Measurements from ENCODE around the gene P3H4. TPM values are rescaled to one million over a fixed set of nuclear protein-coding genes. Genes with fewer than 3 reads are reported as not detected.
A peak's percentile ranks its signal among the peaks of the same experiment; 100 is the strongest.

P3H4 gene
- total RNA-seq, 4 donors from 2014 or later = 2.4 to 7.1 (median 3.7) TPM

- H3K27me3 ChIP-seq = no peaks in the 10 kb centered on the region
Observed at GRCh38 chr17:41796121-41796895, 15.4 kb downstream of the P3H4 start.

GRCh38 chr17:41794540-41794975, 17.2 kb downstream of the P3H4 start:
- WGBS, 2 donors = 86 to 92% methylated on average over 5 of the region's 5 CpGs
- Histone ChIP-seq H3K27ac (peak overlapping the region in 3 of 4 donors; percentile 92 to 96 (median 96)), H3K27me3 (no peaks in the 10 kb centered on the region), H3K36me3 (no peaks in the 10 kb centered on the region), H3K9me3 (no peaks in the 10 kb centered on the region), H3K4me3 (no peak overlapping the region), H3K4me1 (peaks cover 28 to 69% (median 29%) of the 10 kb centered on the region in 3 donors)
- TF ChIP-seq POLR2A (IDR thresholded peaks at IDR 0.05) (no peak), CTCF (IDR thresholded peaks at IDR 0.05) (no peak)
- DNase-seq = no peak
- intact Hi-C loops (cut with DNase I) = no loop called here

More at GRCh38 chr17:41796121-41796895, 15.4 kb downstream of the P3H4 start:
- 83 to 88% methylated on average over 7 to 8 of the region's 10 CpGs for WGBS, 2 donors
- TF ChIP-seq POLR2A (IDR thresholded peaks at IDR 0.05) = no peak
- no peak for TF ChIP-seq CTCF (IDR thresholded peaks at IDR 0.05)
- intact Hi-C loops (cut with DNase I) = no loop called here
- DNase-seq = no peak
- peak overlapping the region in 2 of 4 donors; percentile 24 to 31 for H3K27ac ChIP-seq
- H3K9me3 ChIP-seq = no peaks in the 10 kb centered on the region
- H3K4me3 ChIP-seq = no peak overlapping the region
- no peaks in the 10 kb centered on the region for H3K36me3 ChIP-seq
- peaks cover 32 to 69% (median 37%) of the 10 kb centered on the region in 3 donors for H3K4me1 ChIP-seq

GRCh38 chr17:41793784-41794539, 17.8 kb downstream of the P3H4 start:
- TF ChIP-seq CTCF (IDR thresholded peaks at IDR 0.05) (no peak), POLR2A (IDR thresholded peaks at IDR 0.05) (no peak)
- DNase-seq = no peak
- peaks cover 31 to 69% (median 32%) of the 10 kb centered on the region in 3 donors for H3K4me1 ChIP-seq
- no peaks in the 10 kb centered on the region for H3K36me3 ChIP-seq
- no peaks in the 10 kb centered on the region for H3K27me3 ChIP-seq
- 50 to 67% methylated on average over 8 to 13 of the region's 14 CpGs for WGBS, 2 donors
- intact Hi-C loops (cut with DNase I) = no loop called here
- no peaks in the 10 kb centered on the region for H3K9me3 ChIP-seq
- peak overlapping the region in 3 of 4 donors; percentile 6 to 40 (median 9) for H3K4me3 ChIP-seq
- peak overlapping the region; percentile 90 to 96 (median 94) for H3K27ac ChIP-seq

GRCh38 chr17:41792845-41793783, 18.6 kb downstream of the P3H4 start:
- TF ChIP-seq CTCF (IDR thresholded peaks at IDR 0.05) (no peak), POLR2A (IDR thresholded peaks at IDR 0.05) (peak in 3 of 4 donors; percentile 10 to 59 (median 45))
- WGBS, 2 donors = 23 to 32% methylated on average over 4 to 16 of the region's 22 CpGs
- Histone ChIP-seq H3K4me1 (peaks cover 37 to 69% (median 39%) of the 10 kb centered on the region in 3 donors), H3K9me3 (no peaks in the 10 kb centered on the region), H3K36me3 (no peaks in the 10 kb centered on the region), H3K27me3 (no peaks in the 10 kb centered on the region), H3K4me3 (peak overlapping the region; percentile 1 to 40 (median 8)), H3K27ac (peak overlapping the region; percentile 90 to 96 (median 94))
- intact Hi-C loops (cut with DNase I) = no loop called here
- no peak for DNase-seq

All from esophagus squamous epithelium (tissue), 5 donors.